RPMI8226 (cell line): ENCODE results near the gene HFM1.
"Not testable (repeated sequence)": the region's sequence is repeated elsewhere in the genome, so short reads cannot be mapped to it uniquely, and the experiment has no call there.

ENCODE experiments used
- DNase-seq: peaks from one replicate; pipeline ENCODE4 v3.0.0-alpha.2; 2015

The HFM1 gene

DNA sequence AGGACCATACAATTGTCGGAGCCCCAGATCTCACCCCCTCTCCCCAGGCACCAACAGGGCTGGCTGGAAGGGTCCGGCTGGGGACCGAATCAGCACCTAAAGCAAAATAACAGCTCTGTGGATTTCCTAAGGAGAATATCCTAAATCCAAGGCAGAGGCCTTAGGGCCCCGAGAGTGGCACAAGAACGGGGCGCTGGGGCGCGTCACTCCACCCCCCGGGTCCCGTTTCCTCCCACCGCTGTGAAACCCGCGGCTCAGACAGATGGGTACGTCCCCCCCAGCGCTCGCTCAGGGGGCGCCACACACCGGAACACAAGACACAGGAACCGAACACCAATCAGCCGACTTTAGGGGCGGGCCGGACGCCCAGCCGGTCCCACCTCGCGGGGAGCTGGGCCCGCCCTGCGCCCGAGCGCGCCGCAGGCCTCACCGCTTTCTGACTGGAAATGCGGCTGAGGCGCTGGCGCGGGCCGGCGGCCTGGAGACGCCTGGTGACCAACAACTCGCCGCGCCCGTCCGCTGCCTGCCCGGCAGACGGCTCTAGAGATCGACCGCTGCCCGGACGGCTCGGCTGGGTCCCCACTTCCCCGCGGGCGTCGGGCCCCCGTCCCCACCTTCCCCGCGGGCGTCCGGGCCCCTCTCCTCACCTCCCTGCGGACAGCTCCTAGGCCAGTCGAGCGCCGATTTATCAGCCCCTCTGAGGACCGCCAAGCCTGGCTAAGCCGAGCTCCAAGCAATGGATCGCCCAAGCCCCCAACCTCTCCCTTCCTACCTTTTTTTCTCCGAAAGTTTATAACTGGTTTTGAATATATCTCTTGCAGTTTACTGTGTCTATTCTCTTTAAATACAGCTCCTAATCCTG lies at the start of gene HFM1:
TSS of gene HFM1 (minus strand) at position 687 of the 862 bp plus-strand sequence. CDS start 3,755 bp downstream, outside the sequence.
- DNase-seq = peak; percentile 18

DNA sequence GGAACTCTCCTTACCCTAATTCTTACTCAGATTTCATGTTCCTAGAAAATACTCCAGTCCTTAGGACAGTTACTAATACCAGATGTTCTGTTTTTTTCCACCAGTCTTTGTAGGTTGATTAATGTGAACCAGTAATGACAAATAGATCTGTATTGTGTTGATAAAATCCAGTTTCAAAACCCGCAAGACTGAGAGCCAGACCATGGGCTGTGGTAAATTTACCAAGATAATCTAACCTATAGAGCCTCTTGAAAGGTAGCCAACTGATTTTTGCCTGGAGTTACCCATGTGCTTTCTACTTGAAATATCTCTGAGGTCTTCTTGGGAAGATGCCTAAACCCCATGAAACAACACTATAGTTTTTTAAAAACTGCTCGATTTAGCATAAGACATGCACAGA lies 49.5 kb upstream of the HFM1 start:
- DNase-seq = no peak

DNA sequence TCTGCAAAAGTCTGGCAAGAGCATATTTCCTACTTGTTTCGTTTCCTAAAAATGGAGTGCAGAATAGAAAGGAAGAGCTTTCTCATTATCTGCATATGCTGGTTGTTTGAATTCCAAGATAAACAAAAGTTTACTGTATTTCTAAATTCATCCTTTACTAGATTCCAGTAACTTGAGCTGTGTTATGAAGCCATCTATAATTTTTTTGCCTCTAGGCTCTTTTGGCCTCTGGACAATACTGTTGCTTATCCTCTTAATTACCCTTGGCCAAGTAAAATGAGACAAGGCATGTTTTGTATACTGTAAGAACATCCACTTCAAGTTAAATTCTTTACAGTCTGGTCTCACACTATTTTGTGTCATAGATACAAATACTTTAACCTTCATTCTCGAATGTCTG lies 45.6 kb upstream of the HFM1 start:
- DNase-seq = no peak

DNA sequence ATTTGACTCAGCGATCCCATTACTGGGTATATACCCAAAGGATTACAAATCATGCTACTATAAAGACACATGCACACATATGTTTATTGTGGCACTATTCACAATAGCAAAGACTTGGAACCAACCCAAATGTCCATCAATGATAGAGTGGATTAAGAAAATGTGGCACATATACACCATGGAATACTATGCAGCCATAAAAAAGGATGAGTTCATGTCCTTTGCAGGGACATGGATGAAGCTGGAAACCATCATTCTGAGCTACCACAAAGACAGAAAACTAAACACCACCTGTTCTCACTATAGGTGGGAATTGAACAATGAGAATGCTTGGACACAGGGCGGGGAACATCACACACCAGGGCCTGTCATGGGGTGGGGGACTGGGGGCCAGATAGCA lies 43.1 kb upstream of the HFM1 start:
- not testable (repeated sequence) for DNase-seq

- not testable (repeated sequence) for DNase-seq
These were observed 37.3 kb upstream of the HFM1 start for GRCh38 chr1:91441980-91442379.

GRCh38 chr1:91440847-91441246 lies 36.2 kb upstream of the HFM1 start:
- no peak for DNase-seq

GRCh38 chr1:91439016-91439415 lies 34.4 kb upstream of the HFM1 start:
- DNase-seq = no peak

GRCh38 chr1:91428182-91428798 lies 23.7 kb upstream of the HFM1 start:
- DNase-seq = no peak

- no peak for DNase-seq
These were observed 23.1 kb upstream of the HFM1 start for GRCh38 chr1:91427741-91428140.

- DNase-seq = not testable (repeated sequence)
These were observed 17.9 kb upstream of the HFM1 start for GRCh38 chr1:91422523-91422922.

DNA sequence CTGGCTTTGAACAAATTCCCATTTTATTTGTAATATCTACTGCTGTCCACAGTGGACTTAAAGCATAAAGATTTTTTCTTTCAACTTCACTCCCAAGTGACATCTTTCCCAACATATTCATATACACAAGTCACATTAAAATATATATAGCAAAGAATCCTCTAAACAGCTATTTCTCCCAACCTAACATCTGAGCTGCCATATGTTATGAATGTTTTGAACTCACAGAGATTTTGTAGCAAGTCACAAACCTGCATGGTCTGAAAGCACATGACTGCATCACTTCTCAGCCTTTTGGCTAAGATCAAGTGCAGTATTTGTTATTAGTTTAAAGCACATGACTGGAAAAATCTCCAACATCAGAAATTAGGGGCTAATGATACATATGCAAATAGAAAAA lies 7.7 kb upstream of the HFM1 start:
- no peak for DNase-seq

GRCh38 chr1:91406773-91407389 lies 2.2 kb upstream of the HFM1 start:
- DNase-seq = no peak

DNA sequence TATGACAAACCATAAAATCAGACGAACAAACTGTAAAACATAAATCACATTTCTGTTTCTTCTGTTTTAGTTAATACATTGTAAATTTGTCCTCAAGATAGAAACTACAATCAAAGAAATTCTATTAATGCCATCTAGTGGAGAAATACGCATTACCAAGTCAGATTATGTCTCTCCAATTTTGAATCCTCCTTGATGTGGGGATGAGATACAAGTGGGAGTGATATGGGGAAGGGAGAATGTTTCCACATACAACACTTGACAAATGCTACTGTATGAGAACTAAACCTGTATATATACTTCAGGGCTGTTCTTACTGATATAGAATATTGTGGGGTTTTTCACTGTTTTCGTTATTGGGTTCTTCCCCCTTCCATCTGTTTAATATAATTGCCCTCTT lies 2.6 kb downstream of the HFM1 start:
- DNase-seq = no peak

GRCh38 chr1:91400133-91400725 lies 4.4 kb downstream of the HFM1 start:
- no peak for DNase-seq

DNA sequence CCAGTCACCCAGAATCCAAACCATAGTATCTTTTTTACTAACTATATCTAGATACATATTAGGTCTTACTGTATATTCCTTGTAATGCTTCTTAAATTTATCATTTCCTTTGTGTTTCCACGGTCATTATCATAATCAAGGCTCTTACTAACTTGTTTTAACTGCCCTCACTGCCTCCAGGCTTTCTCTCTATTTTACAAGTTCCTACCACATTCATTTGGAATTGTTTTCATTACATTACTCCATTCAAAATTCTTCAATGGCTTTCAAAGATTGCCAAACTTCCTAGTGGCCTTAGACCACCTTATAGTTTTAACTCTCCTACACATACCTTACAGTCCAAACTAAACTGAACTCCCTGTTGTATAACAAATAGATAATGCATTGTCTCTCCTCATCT lies 6.3 kb downstream of the HFM1 start:
- DNase-seq = no peak

- DNase-seq = no peak
These were observed 7.0 kb downstream of the HFM1 start for GRCh38 chr1:91397605-91398004.

DNA sequence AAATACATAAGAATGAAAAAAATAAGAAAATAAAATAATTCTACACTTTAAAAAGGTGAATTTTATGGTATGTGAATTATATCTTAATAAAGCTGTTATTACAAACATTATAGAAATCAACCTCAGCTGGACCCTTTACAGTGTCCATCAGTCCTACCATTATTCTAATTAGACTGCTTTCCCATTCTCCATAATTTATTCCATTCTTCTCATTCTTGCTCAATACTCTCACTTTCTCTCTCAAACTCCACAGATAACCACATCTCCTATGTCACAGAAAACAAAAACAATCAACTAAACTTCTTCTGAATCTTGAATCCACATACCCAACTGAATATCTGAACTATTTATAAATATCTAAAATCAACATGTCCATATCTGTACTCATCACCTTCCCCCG lies 11.6 kb downstream of the HFM1 start:
- no peak for DNase-seq

- no peak for DNase-seq
These were observed 18.5 kb downstream of the HFM1 start for GRCh38 chr1:91386109-91386508.

DNA sequence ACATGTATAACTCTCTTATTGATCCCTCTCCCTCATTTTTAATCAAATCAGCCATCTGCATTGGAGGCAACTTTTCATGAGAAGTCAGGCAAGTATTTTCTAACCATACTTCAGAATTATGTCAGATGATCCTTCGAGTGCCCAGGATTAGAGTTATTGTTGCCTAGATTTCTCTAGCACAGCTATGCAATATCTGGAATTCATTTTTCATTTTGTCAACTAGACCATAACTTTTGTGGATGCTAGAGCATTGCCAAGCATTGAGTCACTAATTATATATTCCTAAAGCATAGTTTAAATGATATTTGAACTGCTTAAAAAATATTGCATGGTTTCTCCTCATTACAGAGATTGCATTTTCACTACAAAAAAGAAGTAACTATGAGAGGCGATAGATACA lies 21.2 kb downstream of the HFM1 start:
- no peak for DNase-seq

DNA sequence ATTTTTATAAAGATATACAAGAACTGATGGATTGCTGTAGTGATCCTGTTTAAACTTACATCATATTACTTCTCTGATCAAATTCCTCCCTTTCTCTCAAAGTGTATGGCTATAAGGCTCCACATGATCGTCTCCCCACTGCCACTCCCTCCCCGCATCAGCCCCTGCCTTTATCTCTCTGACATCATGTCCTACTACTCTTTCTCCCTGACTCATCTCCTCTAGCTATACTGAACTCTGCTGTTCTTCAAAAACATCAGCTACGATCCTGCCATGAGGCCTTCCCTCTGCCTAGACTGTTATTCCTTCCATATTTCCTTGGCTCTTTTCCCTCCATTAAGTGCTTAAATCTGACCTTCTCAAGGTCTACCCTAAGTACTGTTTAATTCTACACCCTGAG lies 22.8 kb downstream of the HFM1 start:
- DNase-seq = no peak

DNA sequence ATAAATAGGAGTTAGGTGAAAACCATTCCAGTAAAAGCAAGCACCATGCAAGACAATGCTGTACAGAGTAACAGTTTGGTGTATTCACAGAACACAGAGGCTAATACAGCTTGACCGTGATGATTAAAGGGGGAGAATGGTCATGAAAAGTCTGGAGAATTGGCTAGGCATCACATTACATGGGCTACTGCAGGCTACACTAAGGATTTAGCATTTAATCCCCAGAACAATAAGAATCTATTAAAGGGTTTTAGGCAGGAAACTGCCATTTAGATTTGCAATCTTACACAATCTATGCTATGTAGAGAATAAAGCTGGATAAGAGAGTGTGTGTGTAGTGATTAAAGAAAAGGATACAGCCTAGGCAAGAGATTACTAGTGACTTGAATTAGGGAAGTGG lies 30.6 kb downstream of the HFM1 start:
- DNase-seq = no peak

GRCh38 chr1:91372230-91372629 lies 32.4 kb downstream of the HFM1 start:
- not testable (repeated sequence) for DNase-seq

- DNase-seq = no peak
These were observed 55.1 kb downstream of the HFM1 start for GRCh38 chr1:91349524-91349923.

GRCh38 chr1:91346824-91347223 lies 57.8 kb downstream of the HFM1 start:
- DNase-seq = no peak
